Smooth muscle cell of the pulmonary artery (primary cell): Measurements from ENCODE around the gene MTMR12. TPM values are rescaled to one million over a fixed set of nuclear protein-coding genes. Genes with fewer than 3 reads are reported as not detected.

Experiments
- total RNA-seq: library from RNA; depleted of rRNA; stranded (reverse); fragments of >200 nt; gene quantifications from 2 replicates; pipeline ENCODE4 v1.2.3, GENCODE V29; 2014

The MTMR12 gene, protein sequence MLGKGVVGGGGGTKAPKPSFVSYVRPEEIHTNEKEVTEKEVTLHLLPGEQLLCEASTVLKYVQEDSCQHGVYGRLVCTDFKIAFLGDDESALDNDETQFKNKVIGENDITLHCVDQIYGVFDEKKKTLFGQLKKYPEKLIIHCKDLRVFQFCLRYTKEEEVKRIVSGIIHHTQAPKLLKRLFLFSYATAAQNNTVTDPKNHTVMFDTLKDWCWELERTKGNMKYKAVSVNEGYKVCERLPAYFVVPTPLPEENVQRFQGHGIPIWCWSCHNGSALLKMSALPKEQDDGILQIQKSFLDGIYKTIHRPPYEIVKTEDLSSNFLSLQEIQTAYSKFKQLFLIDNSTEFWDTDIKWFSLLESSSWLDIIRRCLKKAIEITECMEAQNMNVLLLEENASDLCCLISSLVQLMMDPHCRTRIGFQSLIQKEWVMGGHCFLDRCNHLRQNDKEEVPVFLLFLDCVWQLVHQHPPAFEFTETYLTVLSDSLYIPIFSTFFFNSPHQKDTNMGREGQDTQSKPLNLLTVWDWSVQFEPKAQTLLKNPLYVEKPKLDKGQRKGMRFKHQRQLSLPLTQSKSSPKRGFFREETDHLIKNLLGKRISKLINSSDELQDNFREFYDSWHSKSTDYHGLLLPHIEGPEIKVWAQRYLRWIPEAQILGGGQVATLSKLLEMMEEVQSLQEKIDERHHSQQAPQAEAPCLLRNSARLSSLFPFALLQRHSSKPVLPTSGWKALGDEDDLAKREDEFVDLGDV
- total RNA-seq: 18.0 and 25.3 TPM in 2 replicates

GRCh38 chr5:32312595-32313332 is at the start of gene MTMR12:
MTMR12 (minus strand) TSS chr5:32312939; CDS start chr5:32312838, 101 bp downstream.

Other genes with a start within 250 kb of the MTMR12 start
- gene GOLPH3, start 138.6 kb downstream of the MTMR12 start, total RNA-seq: 67.9 and 81.4 TPM in 2 replicates
- 81.3 and 85.8 TPM in 2 replicates for gene ZFR, start 131.8 kb upstream of the MTMR12 start, total RNA-seq